Measurements from ENCODE around the gene CAPZB. TPM values are rescaled to one million over a fixed set of nuclear protein-coding genes. Genes with fewer than 3 reads are reported as not detected.

Gene CAPZB
- total and polyA plus RNA-seq, 2 experiments from 2014 or later: 229 to 494 TPM

GRCh38 chr1:19372602-19373001 is 112.7 kb downstream of the CAPZB start:
- no peak for TF ChIP-seq EZH2phosphoT487 (IDR thresholded peaks at IDR 0.05; ENCODE audit: insufficient read depth, low read depth)
- no peak for TF ChIP-seq EZH2 (IDR thresholded peaks at IDR 0.05; ENCODE audit: insufficient read depth, poor library complexity, severe bottlenecking)
- peak; percentile 83 for DNase-seq
- peaks cover 23% of the 10 kb centered on the region for H3F3A ChIP-seq (ENCODE audit: insufficient read depth)
- H4K20me1 ChIP-seq (ENCODE audit: insufficient read depth): no peaks in the 10 kb centered on the region
- H3K4me3 ChIP-seq: no peak overlapping the region
- in situ Hi-C loops (cut with MboI): no loop called here
- H3K36me3 ChIP-seq (ENCODE audit: low read depth): peaks cover 16% of the 10 kb centered on the region
- H3K27ac ChIP-seq: peak overlapping the region; percentile 75
- peak overlapping the region; percentile 36 for H3K9ac ChIP-seq
- H3K9me2 ChIP-seq (ENCODE audit: insufficient read depth): no peaks in the 10 kb centered on the region
- H2AFZ ChIP-seq: no peak overlapping the region
- no peaks in the 10 kb centered on the region for H3K9me3 ChIP-seq (ENCODE audit: low read depth)
- H3K79me2 ChIP-seq (ENCODE audit: insufficient read depth): peaks cover 98% of the 10 kb centered on the region
- no peaks in the 10 kb centered on the region for H3K27me3 ChIP-seq (replicated peaks; ENCODE audit: insufficient read depth)
- peaks cover 29% of the 10 kb centered on the region for H3K4me1 ChIP-seq (ENCODE audit: insufficient read depth)
- peak overlapping the region; percentile 3 for H3K4me2 ChIP-seq (ENCODE audit: unreplicated experiment)
- WGBS, 2 experiments (ENCODE audit: low coverage in 1 of 2, low lambda C conversion rate in 2 of 2, missing lambda C conversion rate in 2 of 2): 14 to 15% methylated on average over 7 of the region's 7 CpGs

GRCh38 chr1:19372136-19372514 is 113.2 kb downstream of the CAPZB start:
- Histone ChIP-seq H3K27ac (peak overlapping the region; percentile 75), H4K20me1 (ENCODE audit: insufficient read depth) (no peaks in the 10 kb centered on the region)
- WGBS, 2 experiments (ENCODE audit: low coverage in 1 of 2, low lambda C conversion rate in 2 of 2, missing lambda C conversion rate in 2 of 2): 15 to 16% methylated on average over 5 of the region's 5 CpGs

GRCh38 chr1:19371226-19372135 is 113.9 kb downstream of the CAPZB start:
- peaks cover 5% of the 10 kb centered on the region; the same call in 1 of the 2 replicates for H3K36me3 ChIP-seq (ENCODE audit: low read depth)
- H2AFZ ChIP-seq: no peak overlapping the region
- H3K9ac ChIP-seq: peak overlapping the region; percentile 36; the same call in 1 of the 2 replicates
- peaks cover 29% of the 10 kb centered on the region for H3K4me1 ChIP-seq (ENCODE audit: insufficient read depth)
- no peaks in the 10 kb centered on the region for H4K20me1 ChIP-seq (ENCODE audit: insufficient read depth)
- no peak overlapping the region for H3K4me3 ChIP-seq
- H3F3A ChIP-seq (ENCODE audit: insufficient read depth): peaks cover 23% of the 10 kb centered on the region
- no peaks in the 10 kb centered on the region for H3K27me3 ChIP-seq (replicated peaks; ENCODE audit: insufficient read depth)
- H3K9me3 ChIP-seq (ENCODE audit: low read depth): no peaks in the 10 kb centered on the region
- TF ChIP-seq EZH2 (IDR thresholded peaks at IDR 0.05; ENCODE audit: insufficient read depth, poor library complexity, severe bottlenecking) (no peak), EZH2phosphoT487 (IDR thresholded peaks at IDR 0.05; ENCODE audit: insufficient read depth, low read depth) (no peak)
- peaks cover 98% of the 10 kb centered on the region for H3K79me2 ChIP-seq (ENCODE audit: insufficient read depth)
- DNase-seq: peak; percentile 73
- H3K27ac ChIP-seq: peak overlapping the region; percentile 75
- peak overlapping the region; percentile 7 for H3K4me2 ChIP-seq (ENCODE audit: unreplicated experiment)
- 73 to 74% methylated on average over 23 of the region's 23 CpGs for WGBS, 2 experiments (ENCODE audit: low coverage in 1 of 2, low lambda C conversion rate in 2 of 2, missing lambda C conversion rate in 2 of 2)
- in situ Hi-C loops (cut with MboI): no loop called here
- no peaks in the 10 kb centered on the region for H3K9me2 ChIP-seq (ENCODE audit: insufficient read depth)

More at GRCh38 chr1:19372136-19372514, 113.2 kb downstream of the CAPZB start:
- H3K4me3 ChIP-seq: no peak overlapping the region
- peaks cover 98% of the 10 kb centered on the region for H3K79me2 ChIP-seq (ENCODE audit: insufficient read depth)
- no peaks in the 10 kb centered on the region for H3K9me3 ChIP-seq (ENCODE audit: low read depth)
- H3K9me2 ChIP-seq (ENCODE audit: insufficient read depth): no peaks in the 10 kb centered on the region
- H3K27me3 ChIP-seq (replicated peaks; ENCODE audit: insufficient read depth): no peaks in the 10 kb centered on the region
- in situ Hi-C loops (cut with MboI): no loop called here
- TF ChIP-seq EZH2phosphoT487 (IDR thresholded peaks at IDR 0.05; ENCODE audit: insufficient read depth, low read depth) (no peak), EZH2 (IDR thresholded peaks at IDR 0.05; ENCODE audit: insufficient read depth, poor library complexity, severe bottlenecking) (no peak)
- H3K9ac ChIP-seq: peak overlapping the region; percentile 36
- H2AFZ ChIP-seq: no peak overlapping the region
- peak; percentile 68 for DNase-seq
- peaks cover 23% of the 10 kb centered on the region for H3F3A ChIP-seq (ENCODE audit: insufficient read depth)
- H3K4me1 ChIP-seq (ENCODE audit: insufficient read depth): peaks cover 29% of the 10 kb centered on the region
- peak overlapping the region; percentile 7 for H3K4me2 ChIP-seq (ENCODE audit: unreplicated experiment)
- H3K36me3 ChIP-seq (ENCODE audit: low read depth): peaks cover 11% of the 10 kb centered on the region

GRCh38 chr1:19370453-19371170 is 114.7 kb downstream of the CAPZB start:
- in situ Hi-C loops (cut with MboI): no loop called here
- no peak overlapping the region for H3K4me3 ChIP-seq
- peaks cover 5% of the 10 kb centered on the region; the same call in 1 of the 2 replicates for H3K36me3 ChIP-seq (ENCODE audit: low read depth)
- WGBS, 2 experiments (ENCODE audit: low coverage in 1 of 2, low lambda C conversion rate in 2 of 2, missing lambda C conversion rate in 2 of 2): 72 to 73% methylated on average over 13 of the region's 13 CpGs
- no peaks in the 10 kb centered on the region for H4K20me1 ChIP-seq (ENCODE audit: insufficient read depth)
- no peak overlapping the region for H3K9ac ChIP-seq
- no peak overlapping the region for H2AFZ ChIP-seq
- no peaks in the 10 kb centered on the region for H3K9me3 ChIP-seq (ENCODE audit: low read depth)
- peak; percentile 37 for DNase-seq
- peak overlapping the region; percentile 75 for H3K27ac ChIP-seq
- peaks cover 23% of the 10 kb centered on the region for H3F3A ChIP-seq (ENCODE audit: insufficient read depth)
- no peak for TF ChIP-seq EZH2phosphoT487 (IDR thresholded peaks at IDR 0.05; ENCODE audit: insufficient read depth, low read depth)
- no peak for TF ChIP-seq EZH2 (IDR thresholded peaks at IDR 0.05; ENCODE audit: insufficient read depth, poor library complexity, severe bottlenecking)
- peaks cover 29% of the 10 kb centered on the region for H3K4me1 ChIP-seq (ENCODE audit: insufficient read depth)
- no peaks in the 10 kb centered on the region for H3K27me3 ChIP-seq (replicated peaks; ENCODE audit: insufficient read depth)
- peaks cover 96% of the 10 kb centered on the region for H3K79me2 ChIP-seq (ENCODE audit: insufficient read depth)
- no peaks in the 10 kb centered on the region for H3K9me2 ChIP-seq (ENCODE audit: insufficient read depth)
- no peak overlapping the region for H3K4me2 ChIP-seq (ENCODE audit: unreplicated experiment)
